HG03575 (cell line): ENCODE results near the gene GRM8.
A peak's percentile ranks its signal among the peaks of the same experiment; 100 is the strongest.

Experiments used
- ATAC-seq: cut with Tn5 transposase; IDR thresholded peaks from one replicate; pipeline ENCODE4 v1.9.1; 2021; ENCODE audit not compliant: unreplicated experiment, insufficient number of reproducible peaks, low FRiP score; ENCODE audit errors: extremely low read depth

GRM8 gene

DNA sequence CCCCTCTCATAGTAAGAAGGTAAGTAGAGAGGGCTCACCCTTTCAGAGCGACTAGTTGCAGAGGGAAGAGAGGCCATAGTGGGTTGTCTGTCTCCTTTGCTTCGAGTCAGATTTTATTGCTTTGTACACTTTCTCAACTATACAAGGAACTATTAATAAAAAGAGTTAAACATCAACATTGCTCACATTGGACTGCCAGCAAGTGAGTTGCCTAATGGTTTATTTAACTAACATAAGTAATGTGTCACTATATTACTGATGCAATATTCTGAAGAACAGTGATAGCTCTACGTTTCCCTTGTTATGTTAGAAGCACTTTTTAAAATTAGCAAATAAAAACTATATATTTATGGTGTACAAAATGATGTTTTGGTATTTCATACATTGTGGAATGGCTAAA lies 451.0 kb downstream of the GRM8 start:
- ATAC-seq: no peak

DNA sequence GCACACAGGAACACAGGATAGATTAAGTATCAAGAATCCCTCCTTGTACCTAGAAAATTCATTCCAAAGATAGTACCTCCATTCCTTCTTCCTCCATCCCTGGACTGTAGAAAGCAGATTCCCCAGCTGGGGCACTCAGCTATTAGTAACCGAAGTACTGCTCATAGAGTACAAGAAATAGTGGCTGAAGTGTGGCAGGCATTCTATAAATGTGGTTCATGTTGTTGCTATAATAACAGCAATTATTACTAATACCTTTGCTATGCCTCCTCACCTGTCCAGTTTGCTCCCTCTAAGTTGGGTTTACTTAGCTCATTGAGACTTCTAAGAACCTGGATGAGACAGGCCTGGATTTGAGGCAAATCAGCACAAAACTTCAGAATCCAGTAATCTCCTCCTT lies 453.2 kb downstream of the GRM8 start:
- ATAC-seq: no peak

DNA sequence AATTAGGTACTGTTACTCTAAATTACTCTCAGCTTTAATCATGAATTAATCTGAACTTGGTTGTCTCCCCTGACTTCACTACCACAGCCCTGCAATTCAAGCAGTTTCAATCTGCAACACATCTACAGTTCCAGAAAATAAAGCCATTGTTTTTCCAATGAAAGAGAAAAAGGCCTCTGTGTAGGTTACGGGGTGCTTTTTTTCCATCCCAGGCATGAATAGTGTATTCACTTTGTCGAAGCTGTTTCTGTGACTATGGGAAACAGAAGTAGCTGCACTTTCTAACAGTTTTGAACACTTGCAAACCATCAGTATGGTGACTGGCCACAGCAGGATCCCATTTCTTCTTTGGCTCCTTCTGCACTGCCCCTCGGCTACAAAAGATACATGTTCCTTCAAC lies 460.2 kb downstream of the GRM8 start:
- ATAC-seq: no peak

DNA sequence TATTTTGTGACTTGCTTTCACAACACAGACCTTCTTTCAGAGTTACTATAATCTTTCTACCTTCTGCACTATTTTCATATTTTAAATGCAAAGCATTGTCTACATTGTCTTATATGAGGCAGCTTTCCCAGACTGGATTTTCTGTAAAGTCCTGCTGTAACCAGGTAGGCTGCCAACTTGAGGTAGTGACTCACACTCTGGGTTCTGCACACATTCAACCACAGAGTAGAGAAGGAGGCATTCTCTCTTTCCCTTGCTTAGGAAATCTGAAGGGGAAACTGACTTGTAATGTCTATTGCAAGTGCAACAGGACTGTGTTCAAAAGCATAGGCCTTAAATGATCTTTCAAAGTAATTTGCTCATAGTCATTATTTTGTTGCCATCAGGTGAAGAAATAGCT lies 461.4 kb downstream of the GRM8 start:
- ATAC-seq: no peak

DNA sequence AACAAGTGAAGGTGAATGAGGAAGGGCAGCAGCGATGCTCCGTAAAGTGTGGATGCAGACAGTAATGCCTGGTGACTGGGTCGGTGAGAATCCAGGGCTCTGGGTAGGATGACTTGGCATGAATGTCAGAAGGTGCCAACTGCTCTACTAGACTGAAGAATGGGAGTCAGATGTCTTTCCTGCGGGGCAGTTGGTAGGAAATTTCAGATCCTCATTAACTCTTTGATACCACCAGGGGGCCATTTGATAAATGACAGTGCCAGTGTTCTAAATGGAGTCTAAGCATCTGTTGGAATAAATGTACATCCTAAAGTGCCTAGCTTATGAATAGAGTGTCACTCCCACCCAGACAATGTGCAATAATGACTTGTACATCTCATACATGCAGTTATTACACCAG lies 462.0 kb downstream of the GRM8 start:
- no peak for ATAC-seq

DNA sequence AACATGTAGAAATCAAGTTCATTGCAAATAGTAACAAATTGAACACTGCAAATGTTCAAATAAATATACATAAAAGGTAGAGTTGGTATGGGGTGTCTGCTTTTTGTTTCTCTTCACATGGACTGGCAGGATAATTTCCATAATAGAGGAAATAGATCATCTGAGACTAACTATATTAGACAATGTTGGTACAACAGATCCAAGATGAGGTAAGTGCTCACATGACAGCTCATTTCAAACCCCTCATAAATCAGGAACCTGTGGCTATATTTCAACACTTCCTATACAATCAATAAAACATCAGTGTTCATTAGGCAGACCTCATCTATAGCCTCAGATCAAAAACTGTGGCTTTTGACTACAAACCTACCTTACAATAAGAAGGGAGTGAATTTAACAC lies 469.1 kb downstream of the GRM8 start:
- ATAC-seq: no peak

DNA sequence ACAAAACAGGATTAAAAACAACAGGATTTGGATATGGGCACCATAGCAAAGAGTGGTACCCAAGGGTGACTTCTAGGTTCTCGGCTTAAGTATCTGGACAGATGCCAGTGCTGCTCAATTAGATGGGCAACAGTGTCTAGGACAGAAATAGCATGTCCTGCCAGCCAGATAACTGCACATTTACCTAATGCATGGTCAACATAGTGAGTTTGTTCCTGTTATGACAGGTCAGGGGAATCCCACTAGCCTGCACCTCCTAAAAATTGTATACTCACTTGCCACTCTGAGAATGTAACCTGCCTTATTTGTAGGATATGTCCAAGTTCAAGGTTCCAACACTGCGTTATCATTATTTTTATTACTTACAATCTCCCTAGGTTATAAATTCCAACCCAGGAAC lies 471.7 kb downstream of the GRM8 start:
- ATAC-seq: peak; percentile 94

DNA sequence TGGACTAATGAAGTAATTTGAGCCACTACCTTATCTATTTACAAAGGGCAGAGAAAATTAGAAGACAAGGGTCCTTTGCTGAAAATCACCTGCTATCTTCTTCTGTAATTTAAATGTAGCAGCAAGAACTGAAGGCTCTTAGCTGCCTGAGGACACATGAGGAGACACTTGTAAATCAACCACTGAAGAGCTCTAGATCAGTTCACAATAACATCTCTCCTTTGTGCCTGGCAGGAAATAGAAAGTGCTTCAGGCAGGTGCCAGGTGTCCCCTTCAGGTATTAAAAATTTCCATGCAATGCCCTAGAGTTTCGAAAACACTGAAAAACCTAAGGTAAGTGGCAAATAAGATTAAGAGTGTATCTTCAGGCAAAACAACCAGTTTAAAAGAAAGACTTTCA lies 474.6 kb downstream of the GRM8 start:
- ATAC-seq: no peak

DNA sequence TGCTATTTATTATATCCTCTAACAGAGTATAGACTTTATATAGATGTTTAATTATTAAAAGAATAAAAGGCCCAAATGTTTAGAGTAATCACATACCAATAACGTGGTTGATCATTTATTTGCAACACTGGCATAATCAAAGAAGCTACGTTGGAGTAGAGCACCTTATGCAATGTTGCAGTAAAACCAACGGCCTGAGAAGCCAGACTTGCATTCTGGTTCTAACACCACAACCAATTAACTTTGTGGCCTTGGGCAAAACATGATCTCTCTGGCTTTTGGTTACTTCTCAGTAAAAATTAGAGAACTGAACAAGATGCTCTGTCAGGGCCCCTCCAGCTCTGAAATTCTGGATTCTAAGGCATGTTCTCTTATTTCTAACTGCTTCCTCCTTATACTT lies 476.2 kb downstream of the GRM8 start:
- no peak for ATAC-seq

DNA sequence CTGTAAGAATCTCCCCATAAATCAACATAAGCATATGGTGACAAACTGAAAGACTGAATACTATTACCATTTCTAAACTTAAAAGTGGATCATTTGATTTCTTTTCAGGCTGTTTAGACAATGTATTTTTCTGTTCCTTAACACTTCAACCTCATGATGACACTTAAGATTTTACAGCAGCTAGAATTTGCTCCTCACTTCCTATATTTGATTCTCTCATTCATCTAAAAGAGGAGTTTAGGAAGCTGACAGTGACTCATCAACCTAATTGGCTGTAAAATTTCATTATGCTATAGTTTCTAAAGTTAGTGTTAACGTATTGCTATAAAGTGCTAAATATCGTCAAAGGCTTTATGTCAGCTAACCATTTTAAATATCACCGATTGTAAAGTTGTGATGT lies 478.7 kb downstream of the GRM8 start:
- no peak for ATAC-seq

DNA sequence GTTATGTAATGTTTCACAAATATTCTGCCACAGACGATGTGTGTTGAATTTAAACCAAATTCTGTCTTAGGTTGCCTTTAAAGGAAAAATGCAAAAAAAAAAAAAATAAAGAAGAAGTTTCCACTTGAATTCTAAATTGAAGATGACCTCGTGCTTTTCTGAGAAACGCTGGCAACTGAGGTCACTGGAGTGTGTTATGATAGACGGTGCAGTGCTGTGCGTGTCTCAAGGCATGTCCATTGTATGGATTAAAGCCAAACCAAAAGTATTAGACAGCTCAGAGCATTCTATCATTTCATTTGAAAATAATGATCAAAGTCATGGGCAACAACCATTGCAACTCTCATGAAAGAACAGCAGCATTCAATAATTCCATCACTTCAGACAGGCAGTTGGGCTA lies 483.9 kb downstream of the GRM8 start:
- no peak for ATAC-seq

DNA sequence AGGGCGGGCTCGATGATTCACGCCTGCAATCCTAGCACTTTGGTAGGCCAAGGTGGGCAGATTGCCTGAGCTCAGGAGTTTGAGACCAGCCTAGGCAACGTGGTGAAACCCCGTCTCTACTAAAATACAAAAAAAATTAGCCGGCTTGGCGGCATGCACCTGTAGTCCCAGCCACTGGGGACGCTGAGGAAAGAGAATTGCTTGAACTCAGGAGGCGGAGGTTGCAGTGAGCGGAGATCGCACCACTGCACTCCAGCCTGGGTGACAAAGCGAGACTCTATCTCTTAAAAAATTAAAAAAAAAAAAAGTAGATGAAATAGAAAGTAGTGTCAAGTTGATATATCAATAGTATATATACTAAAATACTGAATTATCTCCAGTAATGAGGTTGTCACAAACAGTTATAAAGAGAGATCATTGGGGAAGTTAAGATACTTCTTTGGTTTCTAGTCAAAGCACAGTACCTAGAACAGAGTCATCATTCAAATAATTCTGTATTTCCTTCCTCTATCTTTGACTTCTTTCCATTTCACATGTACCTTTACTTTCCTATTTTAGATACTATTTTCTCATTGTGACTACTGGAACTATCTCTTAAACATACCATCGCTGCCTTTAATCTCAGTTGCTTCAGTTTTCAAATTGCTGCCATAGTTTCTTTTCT lies 491.7 kb downstream of the GRM8 start:
- no peak for ATAC-seq

DNA sequence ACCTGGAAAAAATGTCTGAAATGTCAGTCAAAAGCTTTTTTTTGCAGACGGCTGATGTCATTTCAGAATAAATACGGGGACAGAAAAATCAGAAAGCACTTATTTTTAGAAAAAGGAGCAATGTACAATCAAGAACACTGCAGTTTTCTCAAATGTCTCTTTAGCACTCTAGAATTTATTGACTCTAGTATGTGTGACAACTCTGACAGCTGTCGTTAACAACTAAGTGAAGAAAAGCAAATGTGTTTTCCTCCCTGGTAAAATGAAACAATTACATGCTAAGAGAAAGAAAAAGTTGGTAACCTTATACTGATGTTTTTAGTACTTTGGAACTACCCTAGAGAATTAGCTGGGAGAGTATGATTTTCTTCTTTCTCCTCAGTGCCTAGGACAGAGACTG lies 497.4 kb downstream of the GRM8 start:
- no peak for ATAC-seq

DNA sequence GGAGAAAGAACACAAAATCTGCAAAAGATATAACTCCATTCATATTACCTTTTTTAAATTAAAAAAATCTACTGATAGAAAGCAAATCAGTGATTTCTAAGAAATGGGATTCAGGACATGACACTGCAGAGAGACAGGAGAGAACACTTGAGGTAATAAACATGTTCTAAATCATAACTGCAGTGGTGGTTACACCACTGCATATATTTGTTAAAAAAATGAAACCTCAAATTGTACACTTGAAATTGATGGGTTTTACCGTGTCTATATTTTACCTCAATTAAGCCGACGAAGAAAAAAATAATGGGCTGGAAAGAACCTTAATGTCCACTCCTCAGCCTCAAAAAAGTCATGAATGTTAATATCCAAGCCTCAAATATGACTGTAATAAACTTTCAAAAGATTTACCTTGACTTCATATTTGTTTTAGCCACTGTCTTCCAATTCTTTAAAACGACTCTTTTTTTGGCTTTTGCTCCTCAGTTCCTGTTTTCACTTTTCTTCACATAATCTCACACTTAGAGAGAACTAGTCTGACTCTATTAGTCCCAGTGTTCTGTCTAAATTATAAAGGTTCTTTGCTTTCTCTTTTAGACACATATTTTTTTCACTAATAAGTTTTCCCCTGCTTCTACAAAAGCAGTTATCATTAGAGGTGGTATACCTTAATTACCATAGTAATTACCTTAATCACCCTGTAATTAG lies 502.4 kb downstream of the GRM8 start:
- no peak for ATAC-seq

DNA sequence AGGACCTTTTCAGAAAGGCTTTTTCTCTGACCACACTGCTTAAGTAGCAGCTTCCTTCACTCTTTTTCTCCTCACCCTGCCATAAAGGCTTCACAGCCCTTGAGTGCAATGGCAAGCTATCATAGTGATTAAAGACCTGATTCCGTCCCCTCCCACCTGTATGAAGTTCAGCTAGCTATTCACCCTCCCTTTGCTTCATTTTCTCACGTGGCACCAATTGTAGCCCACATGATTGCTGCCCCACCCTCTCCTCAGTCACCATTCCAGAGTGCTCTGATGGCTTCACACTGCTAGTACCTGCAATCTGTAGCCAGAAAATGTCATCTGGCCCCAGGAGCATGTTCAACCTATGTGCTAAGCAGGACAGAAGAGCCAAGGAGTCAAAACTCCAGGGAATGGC lies 523.8 kb downstream of the GRM8 start:
- no peak for ATAC-seq

DNA sequence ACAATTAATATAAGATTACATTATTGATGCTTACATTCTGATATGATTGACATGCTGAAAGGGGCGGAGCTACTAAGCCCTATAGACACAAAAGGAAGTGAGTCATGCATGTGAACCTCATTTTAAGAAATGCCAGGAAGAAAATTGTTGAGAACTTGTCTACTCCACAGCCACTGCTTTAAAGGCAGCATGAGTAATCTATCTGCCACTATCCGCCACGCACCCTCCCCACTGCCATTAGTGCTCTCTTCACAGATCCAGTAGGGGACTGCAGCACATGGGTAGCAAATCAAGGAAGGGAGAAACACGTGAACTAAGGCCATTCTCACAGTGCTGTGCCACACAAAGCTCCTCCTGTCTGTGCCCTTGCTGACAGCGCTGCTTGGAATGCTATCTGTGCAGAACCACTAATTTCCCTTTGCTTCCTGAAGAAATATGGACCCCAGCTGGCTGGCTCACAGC lies 524.8 kb downstream of the GRM8 start:
- ATAC-seq: no peak

DNA sequence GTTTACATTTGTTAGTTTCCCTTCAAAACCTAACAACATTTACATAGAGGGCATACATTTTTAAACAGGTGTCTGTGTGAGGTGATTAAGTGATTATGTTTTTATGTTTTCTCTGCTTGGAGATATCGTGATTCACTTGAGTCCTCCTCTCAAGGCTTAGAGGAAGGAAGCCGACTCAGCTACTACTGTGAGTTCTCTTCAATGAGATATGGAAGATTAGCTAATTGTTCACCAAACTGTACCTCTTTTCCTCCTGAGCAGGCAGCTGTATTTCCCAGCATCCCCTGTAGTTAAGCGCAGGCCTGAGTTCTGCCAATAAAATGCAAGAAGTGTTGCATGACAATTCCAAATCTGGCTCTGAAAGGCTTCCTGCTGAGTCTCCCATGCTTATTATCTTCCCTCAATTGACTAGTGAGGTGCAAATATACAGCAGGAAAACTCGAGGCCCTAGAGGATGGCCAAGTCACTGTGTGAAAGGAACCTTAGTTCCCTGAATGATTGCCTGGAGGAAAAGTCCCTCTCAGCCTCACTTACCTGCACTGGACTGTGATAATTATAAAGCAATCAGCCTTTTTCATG lies 528.7 kb downstream of the GRM8 start:
- ATAC-seq: no peak

DNA sequence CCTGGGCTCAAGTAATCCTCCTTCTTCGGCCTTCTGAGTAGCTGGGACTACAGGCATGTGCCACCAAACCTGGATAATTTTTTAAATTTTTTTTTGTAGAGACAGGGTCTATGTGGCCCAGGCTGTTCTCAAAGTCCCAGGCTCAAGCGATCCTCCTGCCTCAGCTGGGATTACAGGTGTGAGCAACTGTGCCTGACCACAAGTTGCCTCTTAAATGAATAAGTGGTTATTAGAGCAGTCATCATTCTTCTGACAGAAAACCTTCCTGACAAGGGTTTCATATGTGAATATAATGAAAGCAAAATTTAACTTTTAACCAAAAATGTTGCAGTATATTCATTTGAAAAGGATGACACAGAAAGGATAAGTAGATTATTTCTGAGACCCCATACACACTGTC lies 532.5 kb downstream of the GRM8 start:
- ATAC-seq: peak; percentile 84

DNA sequence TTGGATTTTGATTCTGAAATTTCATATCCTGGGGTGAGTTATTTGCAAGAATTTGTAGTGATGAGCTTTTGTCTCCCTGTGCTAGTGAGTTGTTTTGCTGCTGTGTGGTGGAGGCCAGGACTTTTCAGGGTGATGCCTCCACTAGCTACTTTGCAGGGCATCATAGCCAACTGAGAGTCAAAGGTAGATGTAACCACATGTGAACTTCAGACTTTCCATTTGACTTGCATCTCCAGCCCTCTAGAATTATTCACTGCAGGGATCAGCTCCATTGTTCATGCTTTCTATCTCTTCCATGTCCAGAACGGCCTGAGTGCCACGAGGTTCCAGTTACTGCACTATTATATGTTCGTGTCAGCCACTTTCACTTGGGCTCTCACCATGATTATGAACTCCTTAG lies 534.3 kb downstream of the GRM8 start:
- no peak for ATAC-seq

DNA sequence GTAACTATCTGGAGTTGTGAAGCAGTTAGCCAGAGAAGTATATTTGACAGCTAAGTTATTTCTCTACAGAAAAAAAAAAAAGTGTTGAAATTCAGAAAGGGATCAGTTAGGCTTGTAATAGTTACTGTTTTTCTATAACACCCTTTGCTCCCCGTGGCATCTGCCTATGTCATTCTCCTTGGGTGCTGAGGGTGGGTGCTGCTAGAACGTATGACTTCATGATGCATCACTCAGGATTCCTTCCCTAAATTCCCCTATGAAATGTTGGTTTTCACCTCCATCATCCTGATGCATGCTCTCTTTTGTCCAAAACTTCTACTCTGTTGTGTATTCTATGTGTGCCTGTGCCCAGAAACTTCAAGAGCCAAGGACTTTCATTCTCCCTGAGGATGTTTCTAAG lies 536.4 kb downstream of the GRM8 start:
- ATAC-seq: no peak

DNA sequence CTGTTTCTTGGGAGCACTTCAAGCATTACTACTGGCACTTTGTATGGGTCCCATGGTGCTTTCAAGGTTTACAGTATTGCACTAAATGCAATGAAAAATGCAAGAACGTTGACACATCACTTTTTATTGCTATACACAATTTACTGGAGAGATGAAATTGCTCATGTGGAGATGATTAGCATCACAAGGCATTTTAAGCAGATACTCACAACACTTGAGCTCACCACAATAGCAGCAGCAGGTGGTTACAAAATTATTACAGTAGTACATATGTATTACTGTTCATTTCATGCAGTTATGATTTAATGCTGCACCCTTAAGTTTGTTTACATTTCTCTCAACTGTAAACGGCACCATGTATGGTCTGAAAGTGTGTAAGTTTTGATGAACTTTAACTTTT lies 537.7 kb downstream of the GRM8 start:
- no peak for ATAC-seq
